PC-9 (cell line): ENCODE data around the gene KANK2. TPM values are rescaled to one million over a fixed set of nuclear protein-coding genes. Genes with fewer than 3 reads are reported as not detected.

Experiments
- Bru-seq: library from RNA; stranded (reverse); fragments of 400-500 nt; gene quantifications from one replicate; lab custom pipeline; 2021; lab: Mats Ljungman, UMichigan
- BruChase-seq, 2 experiments: library from RNA; stranded (reverse); fragments of 400-500 nt; gene quantifications; one replicate each; lab custom pipeline; 2021; lab: Mats Ljungman, UMichigan
- BruUV-seq: library from RNA; stranded (reverse); fragments of 400-500 nt; replicated peaks from 2 replicates; lab custom pipeline; 2021; lab: Mats Ljungman, UMichigan
- CTCF ChIA-PET: fragments of 300-600 bp; sonication (Branson Sonifier 250); formaldehyde crosslinking; loops from one replicate; lab custom pipeline; 2022; ENCODE audit warnings: antibody characterized with exemption; lab: Charles Lee
- POLR2A ChIA-PET: fragments of 300-600 bp; sonication (Branson Sonifier 250); formaldehyde crosslinking; loops from one replicate; lab custom pipeline; 2022; ENCODE audit warnings: antibody characterized with exemption; ENCODE audit not compliant: unreplicated experiment; lab: Charles Lee
- DNase-seq, 2 experiments: peaks; one replicate each; pipeline versions ENCODE4 v3.0.0 to v3.0.0-alpha.2; 2015 to 2022; ENCODE audit warnings: mixed read lengths in 1 of 2
- H2AFZ ChIP-seq: fragments of 200-600 bp; sonication (generic); 2 replicates; pipeline ENCODE4 v1.8.1; 2017; ENCODE audit warnings: antibody characterized with exemption
- H3F3A ChIP-seq: fragments of 200-600 bp; sonication (generic); 2 replicates; pipeline ENCODE4 v1.8.1; 2017; ENCODE audit warnings: antibody characterized with exemption, mild to moderate bottlenecking, low read depth; ENCODE audit not compliant: insufficient read depth
- H3K27ac ChIP-seq: fragments of 200-600 bp; sonication (generic); 2 replicates; pipeline ENCODE4 v1.6.1; 2016; ENCODE audit warnings: mixed run types
- H3K27me3 ChIP-seq: fragments of 200-600 bp; sonication (generic); 2 replicates; pipeline ENCODE4 v1.6.1; 2016; ENCODE audit warnings: low read depth, mixed run types; ENCODE audit not compliant: insufficient read depth
- H3K36me3 ChIP-seq: fragments of 200-600 bp; sonication (generic); 2 replicates; pipeline ENCODE4 v1.6.1; 2016; ENCODE audit warnings: low read depth, mixed run types
- H3K4me1 ChIP-seq: fragments of 200-600 bp; sonication (generic); replicated peaks from 2 replicates; pipeline ENCODE4 v1.6.1; 2016; ENCODE audit warnings: mixed run types; ENCODE audit not compliant: insufficient read depth
- H3K4me2 ChIP-seq: fragments of 200-600 bp; sonication (generic); 2 replicates; pipeline ENCODE4 v1.6.1; 2017; ENCODE audit warnings: mixed run types
- H3K4me3 ChIP-seq: fragments of 200-600 bp; sonication (generic); 2 replicates; pipeline ENCODE4 v1.6.1; 2016; ENCODE audit warnings: mixed run types
- H3K79me2 ChIP-seq: fragments of 200-600 bp; sonication (generic); 2 replicates; pipeline ENCODE4 v1.6.1; 2017; ENCODE audit warnings: low read depth, mixed run types
- H3K9me2 ChIP-seq: fragments of 200-600 bp; sonication (generic); 2 replicates; pipeline ENCODE4 v1.8.1; 2017; ENCODE audit warnings: mild to moderate bottlenecking; ENCODE audit not compliant: insufficient read depth
- H3K9me3 ChIP-seq: fragments of 200-600 bp; sonication (generic); 2 replicates; pipeline ENCODE4 v1.8.1; 2016; ENCODE audit warnings: low read depth; ENCODE audit not compliant: insufficient read depth
- H4K20me1 ChIP-seq: fragments of 200-600 bp; sonication (generic); 2 replicates; pipeline ENCODE4 v1.8.1; 2017; ENCODE audit not compliant: insufficient read depth
- EZH2 ChIP-seq: fragments of 200-600 bp; sonication (generic); IDR thresholded peaks from 2 replicates; pipeline ENCODE4 v1.8.0; 2017; ENCODE audit warnings: antibody characterized with exemption, low read depth
- intact Hi-C: fragments of 100-400 bp; cut with micrococcal nuclease; formaldehyde crosslinking; loops from one replicate; pipeline ENCODE4 v1.10.0; 2022; ENCODE audit not compliant: unreplicated experiment
- long read RNA-seq: library from polyadenylated mRNA; stranded (forward); transcript quantifications from one replicate; pipeline ENCODE4 v2.0.0, GENCODE V29; 2022
- total RNA-seq: library from RNA; stranded (reverse); gene quantifications from 2 replicates; pipeline ENCODE4 v1.2.3, GENCODE V29; 2021
- TF ChIP-seq, protein P1 (sequence below): fragments of 200-600 bp; sonication (generic); conservative IDR thresholded peaks from 2 replicates; pipeline ENCODE4 v1.6.1; 2017; ENCODE audit warnings: mixed run types, antibody characterized with exemption, mild to moderate bottlenecking, moderate library complexity

KANK2 gene
- total RNA-seq (32.9 and 39.4 TPM in 2 replicates), Bru-seq, nascent RNA (percentile 52 among the genes with signal in this experiment), BruChase-seq, experiment 1, labeled RNA remaining after a 2-hour chase (percentile 52 among the genes with signal in this experiment), BruChase-seq, experiment 2, labeled RNA remaining after a 6-hour chase (percentile 61 among the genes with signal in this experiment)
- long read RNA-seq, partial matches to known transcripts, result 1 of 17 reads
- long read RNA-seq, other reads (novel, unspliced or antisense), result 15 of 17 reads

DNA sequence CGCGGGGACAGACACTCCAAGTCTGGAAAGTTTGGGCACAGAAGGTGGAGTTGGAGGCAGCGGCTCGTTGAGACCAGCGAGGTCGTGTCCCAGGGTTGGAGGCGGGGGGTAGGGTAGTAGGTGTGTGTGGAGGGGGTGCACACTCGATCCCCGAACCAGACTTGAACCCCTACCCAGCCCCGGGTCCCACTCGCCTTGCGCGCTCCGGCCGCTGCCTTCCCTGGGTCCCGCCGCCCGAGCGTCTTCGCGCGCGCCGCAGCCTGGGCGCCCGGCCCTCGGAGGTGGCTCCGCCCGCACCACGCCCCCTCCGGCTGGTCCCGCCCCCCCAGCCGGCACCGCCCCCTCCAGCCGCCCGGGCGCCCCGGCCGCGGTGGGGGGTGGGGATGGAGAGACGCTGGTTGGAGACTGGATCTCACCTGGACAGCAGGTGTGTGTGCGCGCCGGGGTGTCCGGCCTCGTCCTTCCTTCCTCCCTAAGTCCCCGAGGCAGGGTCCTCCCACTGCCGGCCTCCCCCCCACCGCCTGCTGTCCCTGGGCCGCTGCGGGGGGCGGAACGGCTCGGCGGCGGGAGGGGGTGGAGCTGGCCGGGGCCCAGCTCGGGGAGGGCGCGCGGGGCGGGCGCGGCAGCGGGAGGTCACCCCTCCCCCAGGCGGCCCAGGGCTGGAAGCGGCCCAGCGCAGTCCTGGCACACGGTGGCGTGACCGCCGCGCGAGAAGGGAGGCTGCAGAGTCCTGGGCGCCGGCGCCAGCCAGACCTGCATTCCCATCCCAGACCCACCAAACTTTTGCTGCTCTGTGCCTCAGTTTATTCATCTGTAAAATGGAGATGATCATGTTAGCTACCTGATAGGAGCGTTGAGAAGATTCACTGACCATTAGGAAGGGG, at the start of gene KANK2:
KANK2 (minus strand) TSS at position 255 of the 884 bp plus-strand sequence. CDS start 3,034 bp downstream, outside the sequence.
- Histone ChIP-seq H3K4me3 (peak within 1 kb of the TSS; percentile 76), H3K9me2 (no peaks in the 10 kb centered on the region), H3K4me1 (0 out of 2 replicates have a peak, but pooled peaks cover 6% of the 10 kb centered on the region), H3K27ac (peak within 1 kb of the TSS; percentile 37), H3F3A (peaks cover 30% of the 10 kb centered on the region; the same call in 1 of the 2 replicates), H3K79me2 (no peaks in the 10 kb centered on the region), H3K4me2 (peak within 1 kb of the TSS; percentile 94), H3K27me3 (no peaks in the 10 kb centered on the region), H3K9me3 (no peaks in the 10 kb centered on the region), H3K36me3 (no peaks in the 10 kb centered on the region), H4K20me1 (no peaks in the 10 kb centered on the region), H2AFZ (peak within 1 kb of the TSS; percentile 89)
- no TSS peak for BruUV-seq
- intact Hi-C loops, result loop anchor here (2.0 to 5.0 kb wide), 2 partner anchors 40 to 55 kb away; partner anchors contain the start of gene SPC24
- ChIA-PET POLR2A (interaction anchor here (0.6 to 0.7 kb wide), 2 partner anchors 58 to 183 kb away, joined by 4 to 5 read pairs; no protein-coding TSS in a partner anchor), CTCF (no interaction called here)
- TF ChIP-seq, protein P1, sequence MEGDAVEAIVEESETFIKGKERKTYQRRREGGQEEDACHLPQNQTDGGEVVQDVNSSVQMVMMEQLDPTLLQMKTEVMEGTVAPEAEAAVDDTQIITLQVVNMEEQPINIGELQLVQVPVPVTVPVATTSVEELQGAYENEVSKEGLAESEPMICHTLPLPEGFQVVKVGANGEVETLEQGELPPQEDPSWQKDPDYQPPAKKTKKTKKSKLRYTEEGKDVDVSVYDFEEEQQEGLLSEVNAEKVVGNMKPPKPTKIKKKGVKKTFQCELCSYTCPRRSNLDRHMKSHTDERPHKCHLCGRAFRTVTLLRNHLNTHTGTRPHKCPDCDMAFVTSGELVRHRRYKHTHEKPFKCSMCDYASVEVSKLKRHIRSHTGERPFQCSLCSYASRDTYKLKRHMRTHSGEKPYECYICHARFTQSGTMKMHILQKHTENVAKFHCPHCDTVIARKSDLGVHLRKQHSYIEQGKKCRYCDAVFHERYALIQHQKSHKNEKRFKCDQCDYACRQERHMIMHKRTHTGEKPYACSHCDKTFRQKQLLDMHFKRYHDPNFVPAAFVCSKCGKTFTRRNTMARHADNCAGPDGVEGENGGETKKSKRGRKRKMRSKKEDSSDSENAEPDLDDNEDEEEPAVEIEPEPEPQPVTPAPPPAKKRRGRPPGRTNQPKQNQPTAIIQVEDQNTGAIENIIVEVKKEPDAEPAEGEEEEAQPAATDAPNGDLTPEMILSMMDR, result no peak; the same call in 1 of the 2 replicates
- no peak for TF ChIP-seq EZH2
- peak; percentile 84 to 95 for DNase-seq

DNA sequence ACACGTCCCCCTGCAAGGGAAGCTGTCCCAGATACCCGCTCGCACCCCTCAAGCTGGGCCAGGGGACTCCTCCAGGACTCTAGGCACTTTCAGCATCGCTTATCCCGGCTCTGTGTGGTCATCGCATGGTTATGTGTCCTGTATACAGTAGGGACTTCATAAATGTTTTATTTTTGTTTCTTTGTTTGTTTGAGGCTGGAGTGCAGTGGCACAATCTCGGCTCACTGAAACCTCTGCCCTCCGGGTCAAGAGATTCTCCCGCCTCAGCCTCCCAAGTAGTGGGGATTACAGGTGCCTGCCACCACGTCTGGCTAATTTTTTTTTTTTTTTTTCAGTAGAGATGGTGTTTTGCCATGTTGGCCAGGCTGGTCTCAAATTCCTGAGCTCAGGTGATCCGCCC, 49.6 kb upstream of the KANK2 start:
- Histone ChIP-seq H4K20me1 (0 out of 2 replicates have a peak, but pooled peaks cover 2% of the 10 kb centered on the region), H3K27ac (no peak overlapping the region), H3K9me3 (no peaks in the 10 kb centered on the region), H2AFZ (no peak overlapping the region), H3K36me3 (peaks cover 4% of the 10 kb centered on the region; the same call in 1 of the 2 replicates), H3K4me3 (no peak overlapping the region), H3F3A (peaks cover 17% of the 10 kb centered on the region), H3K4me1 (no peaks in the 10 kb centered on the region), H3K4me2 (no peak overlapping the region), H3K79me2 (no peaks in the 10 kb centered on the region), H3K27me3 (no peaks in the 10 kb centered on the region), H3K9me2 (no peaks in the 10 kb centered on the region)
- no TSS peak for BruUV-seq
- no peak for DNase-seq
- intact Hi-C loops, result no loop called here
- ChIA-PET POLR2A (no interaction called here), CTCF (interaction anchor here (0.7 kb wide), 1 partner anchor 325 kb away, joined by 8 read pairs; no protein-coding TSS in a partner anchor)
- TF ChIP-seq EZH2, result no peak
- TF ChIP-seq, protein P1, result no peak
